Measurements from ENCODE around the gene SPRY1.

DNA sequence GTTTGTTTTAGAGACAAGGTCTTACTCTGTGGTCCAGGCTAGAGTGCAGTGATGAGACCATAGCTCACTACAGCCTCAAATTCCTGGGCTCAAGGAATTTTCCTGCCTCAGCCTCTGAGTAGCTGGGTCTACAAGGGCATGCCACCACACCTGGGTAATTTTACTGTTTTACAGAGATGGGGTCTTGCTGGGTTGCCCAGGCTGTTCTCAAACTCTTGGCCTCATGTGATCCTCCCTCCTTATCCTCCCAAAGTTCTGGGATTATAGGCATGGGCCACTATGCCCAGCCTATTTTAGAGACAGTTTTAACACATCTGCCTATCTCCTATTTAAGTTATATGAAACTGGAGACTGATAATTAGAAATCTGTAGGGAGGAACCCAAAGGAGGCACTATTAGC is 53.8 kb downstream of the SPRY1 start:
- no peak for TF ChIP-seq POLR2A (IDR thresholded peaks at IDR 0.05)
- TF ChIP-seq, protein P1, sequence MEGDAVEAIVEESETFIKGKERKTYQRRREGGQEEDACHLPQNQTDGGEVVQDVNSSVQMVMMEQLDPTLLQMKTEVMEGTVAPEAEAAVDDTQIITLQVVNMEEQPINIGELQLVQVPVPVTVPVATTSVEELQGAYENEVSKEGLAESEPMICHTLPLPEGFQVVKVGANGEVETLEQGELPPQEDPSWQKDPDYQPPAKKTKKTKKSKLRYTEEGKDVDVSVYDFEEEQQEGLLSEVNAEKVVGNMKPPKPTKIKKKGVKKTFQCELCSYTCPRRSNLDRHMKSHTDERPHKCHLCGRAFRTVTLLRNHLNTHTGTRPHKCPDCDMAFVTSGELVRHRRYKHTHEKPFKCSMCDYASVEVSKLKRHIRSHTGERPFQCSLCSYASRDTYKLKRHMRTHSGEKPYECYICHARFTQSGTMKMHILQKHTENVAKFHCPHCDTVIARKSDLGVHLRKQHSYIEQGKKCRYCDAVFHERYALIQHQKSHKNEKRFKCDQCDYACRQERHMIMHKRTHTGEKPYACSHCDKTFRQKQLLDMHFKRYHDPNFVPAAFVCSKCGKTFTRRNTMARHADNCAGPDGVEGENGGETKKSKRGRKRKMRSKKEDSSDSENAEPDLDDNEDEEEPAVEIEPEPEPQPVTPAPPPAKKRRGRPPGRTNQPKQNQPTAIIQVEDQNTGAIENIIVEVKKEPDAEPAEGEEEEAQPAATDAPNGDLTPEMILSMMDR (IDR thresholded peaks at IDR 0.05): no peak

Measured in lower leg skin (tissue), 3 donors.